GM23338 (cell line): ENCODE results near the gene UTP11.

Source experiments
- CREB1 ChIP-seq: fragments of 250-450 bp; sonication (Bioruptor Pico); IDR thresholded peaks from 2 replicates; pipeline ENCODE4 v1.5.0; 2020; ENCODE audit warnings: low read depth, mild to moderate bottlenecking, moderate library complexity
- EZH2 ChIP-seq: fragments of 200-600 bp; sonication (generic); IDR thresholded peaks from one replicate; pipeline ENCODE4 v1.8.0; 2017; ENCODE audit warnings: antibody characterized with exemption, mild to moderate bottlenecking, low read depth; ENCODE audit not compliant: unreplicated experiment
- EZH2phosphoT487 ChIP-seq: fragments of 200-600 bp; sonication (generic); IDR thresholded peaks from one replicate; pipeline ENCODE4 v1.8.1; 2018; ENCODE audit warnings: antibody characterized with exemption; ENCODE audit not compliant: unreplicated experiment
- JUNB ChIP-seq: IDR thresholded peaks from one replicate; pipeline ENCODE4 v1.6.1; 2016; ENCODE audit warnings: antibody characterized with exemption; ENCODE audit not compliant: unreplicated experiment
- POLR2AphosphoS5 ChIP-seq: IDR thresholded peaks from 2 replicates; pipeline ENCODE4 v1.6.1; 2016; ENCODE audit warnings: antibody characterized with exemption, low read depth
- STAT1 ChIP-seq: IDR thresholded peaks from one replicate; pipeline ENCODE4 v1.6.1; 2016; ENCODE audit warnings: antibody characterized with exemption; ENCODE audit not compliant: unreplicated experiment
- ZNF114 ChIP-seq: fragments of 250-450 bp; sonication (Bioruptor Pico); IDR thresholded peaks from 2 replicates; pipeline ENCODE4 v1.5.0; 2020; ENCODE audit warnings: mild to moderate bottlenecking, moderate library complexity
- TF ChIP-seq, protein P1 (sequence below), 2 experiments: fragments of 200-600 bp in 1 of 2; sonication (generic) in 1 of 2; conservative IDR thresholded peaks; 2 replicates each; pipeline versions ENCODE4 v1.5.1 to v1.6.1; 2016 to 2017; ENCODE audit warnings: antibody characterized with exemption in 2 of 2, low read depth in 2 of 2, mild to moderate bottlenecking in 2 of 2, moderate library complexity in 1 of 2
- TF ChIP-seq, protein P2 (sequence below): IDR thresholded peaks from one replicate; pipeline ENCODE4 v1.6.1; 2018; ENCODE audit warnings: antibody characterized with exemption; ENCODE audit not compliant: unreplicated experiment
- TF ChIP-seq, protein P3 (sequence below): IDR thresholded peaks from 2 replicates; pipeline ENCODE4 v1.6.1; 2016; ENCODE audit warnings: antibody characterized with exemption
- TF ChIP-seq, protein P4 (sequence below): fragments of 250-450 bp; sonication (Bioruptor Pico); IDR thresholded peaks from 2 replicates; pipeline ENCODE4 v1.5.0; 2020; ENCODE audit warnings: mild to moderate bottlenecking, moderate library complexity

DNA sequence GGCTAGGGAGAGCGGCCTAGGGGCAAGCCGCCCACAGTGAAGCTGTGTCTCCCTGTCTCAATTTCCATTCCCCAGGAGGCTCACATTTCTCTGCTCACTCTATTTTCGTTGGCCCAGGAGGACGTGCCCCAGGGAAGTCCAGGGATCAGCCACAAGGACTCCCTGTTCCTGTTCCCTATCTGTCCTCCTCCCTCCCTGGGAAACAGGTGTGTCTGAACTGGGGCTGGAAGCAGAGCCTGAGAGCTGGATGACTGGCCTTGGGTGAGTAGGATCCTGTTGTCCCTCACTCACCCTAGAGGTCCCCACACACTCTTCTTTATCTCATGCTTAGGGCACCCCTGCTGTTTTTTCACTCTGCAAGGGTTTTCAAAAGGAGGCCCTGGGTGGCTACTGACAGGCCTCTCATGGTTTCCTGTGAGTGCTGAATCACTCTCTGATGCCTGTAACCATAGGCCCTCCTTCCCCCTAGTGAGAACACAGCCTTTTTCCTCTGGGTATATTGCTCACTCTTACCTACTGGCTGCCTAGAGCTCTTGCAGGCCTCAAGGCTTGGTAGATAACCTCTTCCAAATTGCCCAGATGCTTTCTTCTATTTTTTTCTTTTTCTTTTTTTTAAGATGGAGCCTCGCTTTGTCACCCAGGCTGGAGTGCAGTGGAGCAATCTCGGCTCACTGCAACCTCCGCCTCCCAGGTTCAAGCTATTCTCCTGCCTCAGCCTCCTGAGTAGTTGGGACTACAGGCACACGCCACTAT is 3.3 kb upstream of the UTP11 start:
- TF ChIP-seq, protein P1, sequence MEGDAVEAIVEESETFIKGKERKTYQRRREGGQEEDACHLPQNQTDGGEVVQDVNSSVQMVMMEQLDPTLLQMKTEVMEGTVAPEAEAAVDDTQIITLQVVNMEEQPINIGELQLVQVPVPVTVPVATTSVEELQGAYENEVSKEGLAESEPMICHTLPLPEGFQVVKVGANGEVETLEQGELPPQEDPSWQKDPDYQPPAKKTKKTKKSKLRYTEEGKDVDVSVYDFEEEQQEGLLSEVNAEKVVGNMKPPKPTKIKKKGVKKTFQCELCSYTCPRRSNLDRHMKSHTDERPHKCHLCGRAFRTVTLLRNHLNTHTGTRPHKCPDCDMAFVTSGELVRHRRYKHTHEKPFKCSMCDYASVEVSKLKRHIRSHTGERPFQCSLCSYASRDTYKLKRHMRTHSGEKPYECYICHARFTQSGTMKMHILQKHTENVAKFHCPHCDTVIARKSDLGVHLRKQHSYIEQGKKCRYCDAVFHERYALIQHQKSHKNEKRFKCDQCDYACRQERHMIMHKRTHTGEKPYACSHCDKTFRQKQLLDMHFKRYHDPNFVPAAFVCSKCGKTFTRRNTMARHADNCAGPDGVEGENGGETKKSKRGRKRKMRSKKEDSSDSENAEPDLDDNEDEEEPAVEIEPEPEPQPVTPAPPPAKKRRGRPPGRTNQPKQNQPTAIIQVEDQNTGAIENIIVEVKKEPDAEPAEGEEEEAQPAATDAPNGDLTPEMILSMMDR (conservative IDR thresholded peaks at IDR 0.05; ENCODE audit: low read depth in 2 of 2), result no peak
- TF ChIP-seq, protein P2, sequence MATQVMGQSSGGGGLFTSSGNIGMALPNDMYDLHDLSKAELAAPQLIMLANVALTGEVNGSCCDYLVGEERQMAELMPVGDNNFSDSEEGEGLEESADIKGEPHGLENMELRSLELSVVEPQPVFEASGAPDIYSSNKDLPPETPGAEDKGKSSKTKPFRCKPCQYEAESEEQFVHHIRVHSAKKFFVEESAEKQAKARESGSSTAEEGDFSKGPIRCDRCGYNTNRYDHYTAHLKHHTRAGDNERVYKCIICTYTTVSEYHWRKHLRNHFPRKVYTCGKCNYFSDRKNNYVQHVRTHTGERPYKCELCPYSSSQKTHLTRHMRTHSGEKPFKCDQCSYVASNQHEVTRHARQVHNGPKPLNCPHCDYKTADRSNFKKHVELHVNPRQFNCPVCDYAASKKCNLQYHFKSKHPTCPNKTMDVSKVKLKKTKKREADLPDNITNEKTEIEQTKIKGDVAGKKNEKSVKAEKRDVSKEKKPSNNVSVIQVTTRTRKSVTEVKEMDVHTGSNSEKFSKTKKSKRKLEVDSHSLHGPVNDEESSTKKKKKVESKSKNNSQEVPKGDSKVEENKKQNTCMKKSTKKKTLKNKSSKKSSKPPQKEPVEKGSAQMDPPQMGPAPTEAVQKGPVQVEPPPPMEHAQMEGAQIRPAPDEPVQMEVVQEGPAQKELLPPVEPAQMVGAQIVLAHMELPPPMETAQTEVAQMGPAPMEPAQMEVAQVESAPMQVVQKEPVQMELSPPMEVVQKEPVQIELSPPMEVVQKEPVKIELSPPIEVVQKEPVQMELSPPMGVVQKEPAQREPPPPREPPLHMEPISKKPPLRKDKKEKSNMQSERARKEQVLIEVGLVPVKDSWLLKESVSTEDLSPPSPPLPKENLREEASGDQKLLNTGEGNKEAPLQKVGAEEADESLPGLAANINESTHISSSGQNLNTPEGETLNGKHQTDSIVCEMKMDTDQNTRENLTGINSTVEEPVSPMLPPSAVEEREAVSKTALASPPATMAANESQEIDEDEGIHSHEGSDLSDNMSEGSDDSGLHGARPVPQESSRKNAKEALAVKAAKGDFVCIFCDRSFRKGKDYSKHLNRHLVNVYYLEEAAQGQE, result no peak
- no peak for TF ChIP-seq POLR2AphosphoS5
- TF ChIP-seq, protein P3, sequence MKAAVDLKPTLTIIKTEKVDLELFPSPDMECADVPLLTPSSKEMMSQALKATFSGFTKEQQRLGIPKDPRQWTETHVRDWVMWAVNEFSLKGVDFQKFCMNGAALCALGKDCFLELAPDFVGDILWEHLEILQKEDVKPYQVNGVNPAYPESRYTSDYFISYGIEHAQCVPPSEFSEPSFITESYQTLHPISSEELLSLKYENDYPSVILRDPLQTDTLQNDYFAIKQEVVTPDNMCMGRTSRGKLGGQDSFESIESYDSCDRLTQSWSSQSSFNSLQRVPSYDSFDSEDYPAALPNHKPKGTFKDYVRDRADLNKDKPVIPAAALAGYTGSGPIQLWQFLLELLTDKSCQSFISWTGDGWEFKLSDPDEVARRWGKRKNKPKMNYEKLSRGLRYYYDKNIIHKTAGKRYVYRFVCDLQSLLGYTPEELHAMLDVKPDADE, result no peak
- TF ChIP-seq EZH2, result no peak
- no peak for TF ChIP-seq EZH2phosphoT487
- no peak for TF ChIP-seq STAT1
- TF ChIP-seq JUNB, result no peak
- TF ChIP-seq CREB1, result no peak
- TF ChIP-seq ZNF114 (CRISPR knock-in tag), result no peak
- TF ChIP-seq, protein P4, sequence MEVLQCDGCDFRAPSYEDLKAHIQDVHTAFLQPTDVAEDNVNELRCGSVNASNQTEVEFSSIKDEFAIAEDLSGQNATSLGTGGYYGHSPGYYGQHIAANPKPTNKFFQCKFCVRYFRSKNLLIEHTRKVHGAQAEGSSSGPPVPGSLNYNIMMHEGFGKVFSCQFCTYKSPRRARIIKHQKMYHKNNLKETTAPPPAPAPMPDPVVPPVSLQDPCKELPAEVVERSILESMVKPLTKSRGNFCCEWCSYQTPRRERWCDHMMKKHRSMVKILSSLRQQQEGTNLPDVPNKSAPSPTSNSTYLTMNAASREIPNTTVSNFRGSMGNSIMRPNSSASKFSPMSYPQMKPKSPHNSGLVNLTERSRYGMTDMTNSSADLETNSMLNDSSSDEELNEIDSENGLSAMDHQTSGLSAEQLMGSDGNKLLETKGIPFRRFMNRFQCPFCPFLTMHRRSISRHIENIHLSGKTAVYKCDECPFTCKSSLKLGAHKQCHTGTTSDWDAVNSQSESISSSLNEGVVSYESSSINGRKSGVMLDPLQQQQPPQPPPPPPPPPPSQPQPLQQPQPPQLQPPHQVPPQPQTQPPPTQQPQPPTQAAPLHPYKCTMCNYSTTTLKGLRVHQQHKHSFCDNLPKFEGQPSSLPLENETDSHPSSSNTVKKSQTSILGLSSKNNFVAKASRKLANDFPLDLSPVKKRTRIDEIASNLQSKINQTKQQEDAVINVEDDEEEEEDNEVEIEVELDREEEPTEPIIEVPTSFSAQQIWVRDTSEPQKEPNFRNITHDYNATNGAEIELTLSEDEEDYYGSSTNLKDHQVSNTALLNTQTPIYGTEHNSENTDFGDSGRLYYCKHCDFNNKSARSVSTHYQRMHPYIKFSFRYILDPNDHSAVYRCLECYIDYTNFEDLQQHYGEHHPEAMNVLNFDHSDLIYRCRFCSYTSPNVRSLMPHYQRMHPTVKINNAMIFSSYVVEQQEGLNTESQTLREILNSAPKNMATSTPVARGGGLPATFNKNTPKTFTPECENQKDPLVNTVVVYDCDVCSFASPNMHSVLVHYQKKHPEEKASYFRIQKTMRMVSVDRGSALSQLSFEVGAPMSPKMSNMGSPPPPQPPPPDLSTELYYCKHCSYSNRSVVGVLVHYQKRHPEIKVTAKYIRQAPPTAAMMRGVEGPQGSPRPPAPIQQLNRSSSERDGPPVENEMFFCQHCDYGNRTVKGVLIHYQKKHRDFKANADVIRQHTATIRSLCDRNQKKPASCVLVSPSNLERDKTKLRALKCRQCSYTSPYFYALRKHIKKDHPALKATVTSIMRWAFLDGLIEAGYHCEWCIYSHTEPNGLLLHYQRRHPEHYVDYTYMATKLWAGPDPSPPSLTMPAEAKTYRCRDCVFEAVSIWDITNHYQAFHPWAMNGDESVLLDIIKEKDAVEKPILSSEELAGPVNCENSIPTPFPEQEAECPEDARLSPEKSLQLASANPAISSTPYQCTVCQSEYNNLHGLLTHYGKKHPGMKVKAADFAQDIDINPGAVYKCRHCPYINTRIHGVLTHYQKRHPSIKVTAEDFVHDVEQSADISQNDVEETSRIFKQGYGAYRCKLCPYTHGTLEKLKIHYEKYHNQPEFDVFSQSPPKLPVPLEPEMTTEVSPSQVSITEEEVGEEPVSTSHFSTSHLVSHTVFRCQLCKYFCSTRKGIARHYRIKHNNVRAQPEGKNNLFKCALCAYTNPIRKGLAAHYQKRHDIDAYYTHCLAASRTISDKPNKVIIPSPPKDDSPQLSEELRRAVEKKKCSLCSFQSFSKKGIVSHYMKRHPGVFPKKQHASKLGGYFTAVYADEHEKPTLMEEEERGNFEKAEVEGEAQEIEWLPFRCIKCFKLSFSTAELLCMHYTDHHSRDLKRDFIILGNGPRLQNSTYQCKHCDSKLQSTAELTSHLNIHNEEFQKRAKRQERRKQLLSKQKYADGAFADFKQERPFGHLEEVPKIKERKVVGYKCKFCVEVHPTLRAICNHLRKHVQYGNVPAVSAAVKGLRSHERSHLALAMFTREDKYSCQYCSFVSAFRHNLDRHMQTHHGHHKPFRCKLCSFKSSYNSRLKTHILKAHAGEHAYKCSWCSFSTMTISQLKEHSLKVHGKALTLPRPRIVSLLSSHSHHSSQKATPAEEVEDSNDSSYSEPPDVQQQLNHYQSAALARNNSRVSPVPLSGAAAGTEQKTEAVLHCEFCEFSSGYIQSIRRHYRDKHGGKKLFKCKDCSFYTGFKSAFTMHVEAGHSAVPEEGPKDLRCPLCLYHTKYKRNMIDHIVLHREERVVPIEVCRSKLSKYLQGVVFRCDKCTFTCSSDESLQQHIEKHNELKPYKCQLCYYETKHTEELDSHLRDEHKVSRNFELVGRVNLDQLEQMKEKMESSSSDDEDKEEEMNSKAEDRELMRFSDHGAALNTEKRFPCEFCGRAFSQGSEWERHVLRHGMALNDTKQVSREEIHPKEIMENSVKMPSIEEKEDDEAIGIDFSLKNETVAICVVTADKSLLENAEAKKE, result no peak
